OCI-M2 (cell line): Measurements from ENCODE around the gene PPIL4.
A peak's percentile ranks its signal among the peaks of the same experiment; 100 is the strongest.

Experiments
- DNase-seq: peaks from one replicate; lab custom pipeline; 2025; ENCODE audit not compliant: unreplicated experiment; lab: John Stamatoyannopoulos, UW

The PPIL4 gene

DNA sequence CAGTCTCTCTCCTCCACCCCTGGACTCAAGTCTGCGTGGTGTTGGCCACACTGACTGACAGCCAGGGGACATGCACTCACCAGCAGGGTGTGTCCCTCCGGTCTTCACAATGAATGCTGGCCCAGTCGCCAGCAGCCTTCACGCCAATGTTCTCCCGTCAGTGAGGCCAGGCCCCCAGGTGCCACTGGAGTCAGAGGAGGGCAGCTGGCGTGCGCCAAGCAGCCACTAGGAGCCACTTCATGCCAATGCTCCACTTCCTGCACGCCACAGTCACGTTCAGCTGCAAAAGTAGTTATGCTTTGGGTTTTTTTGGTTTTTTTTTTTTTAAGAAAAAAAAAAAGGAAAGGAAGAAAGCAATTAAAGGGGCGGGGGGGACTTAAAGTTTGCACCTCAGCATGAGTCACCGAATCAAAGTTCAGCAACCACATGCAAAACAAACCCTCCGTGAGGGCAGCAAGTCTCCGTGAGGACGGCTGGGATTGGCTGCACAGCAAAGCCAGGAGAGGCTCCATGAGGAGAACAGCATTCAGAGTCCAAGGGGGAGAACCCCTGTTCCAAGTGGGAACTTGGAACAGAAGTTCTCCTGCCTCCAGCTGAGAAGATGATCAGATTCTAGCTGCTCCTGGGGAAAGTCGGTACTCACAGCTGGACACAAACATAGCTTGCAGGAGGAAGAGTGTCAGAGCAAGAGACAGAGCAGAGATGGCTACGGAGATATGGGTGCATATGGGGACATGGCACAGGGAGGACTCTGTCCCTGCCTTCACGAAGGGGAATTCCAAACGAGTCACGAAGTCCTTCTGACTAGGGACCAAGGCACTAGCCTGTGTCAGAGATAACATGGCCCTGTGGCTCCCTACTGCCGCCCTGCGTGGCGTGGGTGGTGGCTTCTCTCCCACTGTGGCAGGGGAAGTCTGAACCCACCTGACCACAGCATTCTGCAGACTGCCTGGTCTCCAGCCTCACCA, 60.8 kb downstream of the PPIL4 start, which contains the start of gene ZC3H12D:
ZC3H12D (minus strand) TSS at position 282 of the 968 bp plus-strand sequence. CDS start 10,471 bp downstream, outside the sequence.
- DNase-seq = no peak

DNA sequence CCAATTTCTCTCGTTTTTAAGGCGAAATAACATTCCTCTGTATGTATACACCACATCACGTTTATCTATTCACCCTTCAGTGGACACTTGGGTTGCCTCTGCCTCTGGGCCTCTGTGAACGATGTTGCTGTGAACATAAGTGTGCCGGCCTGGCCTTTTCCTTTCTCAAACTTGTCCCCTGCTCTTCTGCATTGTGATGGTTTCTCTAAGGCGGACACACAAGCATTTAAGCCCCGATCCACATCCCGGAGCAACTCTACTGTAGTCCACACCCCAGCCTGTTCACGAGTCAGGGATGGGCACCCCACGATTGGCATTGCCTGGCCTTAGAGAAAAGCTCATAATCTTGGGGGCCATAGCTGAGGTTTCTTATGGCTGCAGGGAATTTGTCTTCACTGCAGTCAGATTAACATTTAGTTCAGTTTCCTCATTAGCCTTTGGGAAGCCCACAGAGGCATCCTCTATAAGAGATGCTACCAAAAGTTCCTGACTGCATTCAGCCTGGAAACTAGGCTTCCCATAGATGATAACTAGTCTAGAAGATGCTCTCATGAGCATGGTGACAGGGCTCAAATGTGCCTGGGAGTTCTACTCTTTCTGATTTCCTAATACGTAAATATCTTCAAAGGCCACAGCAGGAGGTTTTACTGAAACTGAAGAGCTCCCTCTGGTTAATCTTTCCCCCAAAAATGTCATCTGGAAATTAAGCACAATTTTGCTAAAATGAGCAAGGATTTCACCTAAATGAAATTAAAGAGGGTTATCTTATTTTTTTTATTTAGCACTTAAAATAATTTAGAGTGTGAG, 61.8 kb downstream of the PPIL4 start:
- no peak for DNase-seq

DNA sequence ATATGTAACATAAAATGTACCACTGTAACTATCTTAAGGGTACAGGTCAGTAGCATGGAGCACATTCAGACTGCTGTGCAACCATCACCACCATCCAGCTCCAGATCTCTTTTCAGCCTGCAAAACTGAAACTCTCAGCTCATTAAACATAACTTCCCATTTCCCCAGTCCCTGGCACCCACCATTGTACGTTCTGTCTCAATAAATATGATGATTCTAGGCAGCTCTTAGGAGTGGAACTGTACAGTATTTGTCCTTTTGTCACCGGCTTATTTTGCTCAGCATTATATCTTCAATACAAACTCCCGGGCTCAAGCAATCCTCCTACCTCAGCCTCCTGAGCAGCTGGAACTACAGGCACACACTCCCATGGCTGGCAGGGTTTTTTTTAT, 62.5 kb downstream of the PPIL4 start:
- no peak for DNase-seq

DNA sequence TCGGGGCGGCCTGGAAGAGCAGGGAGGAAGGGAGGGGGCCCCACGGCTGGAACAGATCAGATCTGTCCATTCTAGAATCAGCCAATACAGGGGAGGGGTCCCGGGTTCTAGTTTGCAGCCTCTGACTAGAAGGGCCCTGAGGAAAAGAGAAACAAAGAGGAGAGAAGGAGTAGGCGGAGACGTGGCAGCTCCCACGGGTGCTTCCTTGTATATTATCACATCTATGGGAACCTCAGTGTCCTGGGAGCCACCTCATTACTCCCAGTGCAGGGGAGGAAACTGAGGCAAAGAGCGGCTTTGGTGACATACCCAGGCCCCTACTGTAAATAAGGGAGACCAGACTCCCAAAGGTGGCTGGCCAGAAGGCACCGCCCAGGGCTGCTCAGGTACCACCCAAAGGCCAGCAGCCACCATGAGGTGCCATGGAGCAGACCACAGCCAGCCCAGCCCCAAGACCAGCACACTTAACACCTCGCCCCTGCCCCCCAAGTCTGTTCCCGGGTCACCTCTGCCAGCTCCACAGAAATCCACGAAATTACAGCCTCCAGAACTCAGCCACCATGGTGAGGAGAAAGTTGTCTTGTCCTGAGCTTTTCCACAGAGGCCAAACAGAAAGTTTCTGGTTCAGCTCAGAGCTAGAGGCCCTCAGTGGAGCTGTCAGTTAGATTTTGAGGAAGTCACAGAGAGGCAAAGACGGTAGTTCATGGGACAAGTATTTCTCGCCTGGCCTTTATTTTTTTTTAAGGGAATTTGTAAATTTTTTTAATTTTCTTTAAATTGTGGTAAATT, 63.1 kb downstream of the PPIL4 start:
- DNase-seq = peak; percentile 70

DNA sequence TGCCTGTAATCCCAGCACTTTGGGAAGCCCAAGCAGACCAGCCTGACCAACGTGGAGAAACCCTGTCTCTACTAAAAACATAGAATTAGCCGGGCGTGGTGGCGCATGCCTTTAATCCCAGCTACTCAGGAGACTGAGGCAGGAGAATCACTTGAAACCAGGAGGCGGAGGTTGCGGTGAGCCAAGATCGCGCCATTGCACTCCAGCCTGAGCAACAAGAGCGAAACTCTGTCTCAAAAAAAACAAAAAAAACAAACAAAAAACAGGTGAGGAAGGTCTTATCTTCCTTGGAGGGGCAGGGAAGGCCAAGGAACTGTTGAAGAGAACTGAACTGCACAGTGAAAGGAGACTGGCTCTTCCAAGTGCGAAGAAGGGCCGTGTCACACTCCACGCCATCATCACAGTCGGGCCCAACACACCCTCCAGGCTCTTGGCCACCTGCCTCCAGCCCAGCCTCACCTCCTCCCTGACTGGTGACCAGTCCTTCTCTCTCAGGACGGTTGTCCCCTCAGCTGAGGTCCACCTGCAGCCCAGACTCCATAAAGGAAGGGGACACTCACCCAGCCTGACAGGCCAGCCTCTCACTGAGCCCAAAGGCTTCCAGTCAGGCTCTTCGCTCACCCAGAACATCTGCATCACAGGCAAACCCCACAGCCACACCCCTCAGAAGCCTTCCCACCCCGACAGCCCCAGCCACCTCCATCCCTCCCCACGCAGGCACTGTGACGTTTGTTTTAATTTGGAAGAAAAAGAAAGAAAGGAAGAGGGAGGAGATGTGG, 65.2 kb downstream of the PPIL4 start:
- no peak for DNase-seq

DNA sequence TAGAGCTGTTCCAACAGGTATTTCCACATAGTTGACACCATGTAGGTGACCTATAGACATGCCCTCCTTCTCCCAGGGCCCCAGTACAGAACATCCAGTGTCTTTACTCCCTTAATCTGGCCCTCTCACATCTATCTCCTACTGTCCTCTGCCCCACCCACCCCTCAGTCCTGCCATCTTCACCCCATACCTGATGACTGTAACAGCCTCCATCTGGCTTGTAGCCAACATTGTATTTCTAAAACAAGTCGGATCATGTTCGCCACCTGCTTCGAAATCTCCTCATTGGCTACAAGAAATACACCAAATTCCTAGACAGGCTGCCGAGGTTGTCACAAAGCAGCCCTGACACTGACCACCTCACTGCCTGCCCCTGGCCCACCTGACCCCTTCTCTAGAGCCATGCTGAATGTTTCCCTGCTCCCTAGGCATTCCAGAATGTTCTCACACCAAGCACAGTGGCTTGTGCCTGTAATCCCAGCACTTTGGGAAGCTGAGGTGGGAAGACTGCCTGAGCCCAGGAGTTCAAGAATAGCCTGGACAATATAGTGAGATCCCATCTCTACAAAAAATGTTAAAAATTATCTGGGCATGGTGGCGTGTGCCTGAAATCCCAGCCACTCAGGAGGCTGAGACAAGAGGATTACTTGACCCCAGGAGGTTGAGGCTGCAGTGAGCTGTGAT, 67.1 kb downstream of the PPIL4 start:
- no peak for DNase-seq

DNA sequence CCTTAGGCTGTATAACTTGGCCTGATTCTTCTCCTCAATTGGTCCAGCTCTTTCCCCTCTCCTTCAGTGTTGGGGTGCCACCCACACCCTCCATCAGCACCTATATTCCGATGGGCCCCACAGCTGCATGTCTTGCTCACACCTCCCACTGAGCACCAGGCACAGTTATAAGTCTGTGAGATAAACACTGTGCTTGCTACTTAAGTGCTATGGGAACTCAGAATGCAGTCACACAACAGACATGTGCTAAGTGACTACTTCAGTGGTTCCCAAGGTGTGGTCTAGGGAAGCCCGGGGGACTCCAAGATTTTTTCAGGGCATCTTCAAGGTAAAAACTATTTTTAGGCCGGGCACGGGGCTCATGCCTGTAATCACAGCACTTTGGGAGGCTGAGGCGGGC, 68.3 kb downstream of the PPIL4 start:
- DNase-seq = no peak

DNA sequence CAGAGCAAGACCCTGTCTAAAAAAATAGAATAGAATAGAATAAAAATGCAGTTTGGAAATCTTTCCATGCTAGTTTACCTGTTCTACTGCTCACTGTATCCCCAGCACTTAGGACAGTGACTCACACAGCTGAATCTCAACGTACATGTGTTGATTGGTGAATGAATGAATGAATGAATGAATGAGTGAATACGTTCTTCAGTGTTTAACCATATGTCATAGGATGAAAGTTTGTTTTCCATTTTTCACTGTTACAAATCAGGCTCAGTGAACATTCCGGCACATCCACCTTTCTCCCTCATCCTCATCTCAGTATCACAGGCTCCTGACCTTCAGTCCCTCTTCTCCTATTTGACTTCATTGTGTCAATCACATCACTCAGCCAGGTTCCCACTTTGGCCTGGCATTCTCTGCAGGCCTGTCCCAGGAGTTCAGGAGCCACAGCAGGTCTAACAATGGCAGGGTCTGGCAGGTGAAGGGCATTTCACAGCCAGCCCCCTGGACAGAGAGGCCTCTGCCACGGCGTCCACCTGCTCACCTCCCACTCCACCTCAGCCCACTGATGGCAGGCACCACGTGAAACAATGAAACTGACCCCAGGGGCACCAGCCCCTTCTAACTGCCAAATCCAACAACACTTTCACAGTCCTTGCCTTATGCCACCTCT, 68.9 kb downstream of the PPIL4 start:
- DNase-seq = no peak

DNA sequence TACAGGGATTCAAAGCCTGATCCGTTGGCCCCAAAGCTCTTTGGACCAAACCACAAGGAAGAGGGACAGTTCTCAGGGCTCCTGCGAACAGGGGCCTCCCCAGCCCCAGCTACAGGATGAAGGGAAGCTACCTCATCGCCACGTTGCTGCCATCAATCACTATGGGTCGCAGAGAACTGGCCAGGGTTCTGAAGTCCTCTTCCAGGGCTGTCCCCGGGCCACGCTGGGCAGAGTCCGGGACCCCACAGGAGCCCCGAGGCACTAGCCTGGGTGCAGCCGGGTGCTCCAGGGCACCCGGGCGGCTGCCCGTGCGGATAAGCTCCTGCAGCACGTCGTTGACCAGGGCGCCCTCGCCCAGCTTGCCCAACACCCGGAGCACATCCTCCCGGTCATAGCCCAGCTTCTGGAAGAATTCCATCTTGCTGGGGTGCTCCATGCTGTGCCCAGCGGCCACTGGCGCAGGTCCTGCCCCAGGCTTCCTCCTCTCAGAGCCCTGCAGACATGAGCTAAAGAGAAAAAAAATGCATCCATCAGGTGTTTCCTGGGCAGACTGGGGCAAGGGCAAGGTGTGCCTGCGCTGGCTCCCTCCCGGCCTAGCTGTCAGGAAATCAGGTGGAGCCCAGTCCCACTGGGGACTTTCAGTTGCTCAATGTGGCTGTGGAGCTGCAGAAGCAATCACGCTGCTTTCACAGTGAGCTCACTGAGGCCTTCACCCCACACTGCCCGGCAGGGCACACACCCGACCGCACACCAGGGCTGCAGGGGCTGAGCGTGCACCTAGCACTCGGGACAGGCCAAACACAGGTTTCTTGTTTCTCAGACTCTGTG, 71.5 kb downstream of the PPIL4 start:
- DNase-seq = no peak

DNA sequence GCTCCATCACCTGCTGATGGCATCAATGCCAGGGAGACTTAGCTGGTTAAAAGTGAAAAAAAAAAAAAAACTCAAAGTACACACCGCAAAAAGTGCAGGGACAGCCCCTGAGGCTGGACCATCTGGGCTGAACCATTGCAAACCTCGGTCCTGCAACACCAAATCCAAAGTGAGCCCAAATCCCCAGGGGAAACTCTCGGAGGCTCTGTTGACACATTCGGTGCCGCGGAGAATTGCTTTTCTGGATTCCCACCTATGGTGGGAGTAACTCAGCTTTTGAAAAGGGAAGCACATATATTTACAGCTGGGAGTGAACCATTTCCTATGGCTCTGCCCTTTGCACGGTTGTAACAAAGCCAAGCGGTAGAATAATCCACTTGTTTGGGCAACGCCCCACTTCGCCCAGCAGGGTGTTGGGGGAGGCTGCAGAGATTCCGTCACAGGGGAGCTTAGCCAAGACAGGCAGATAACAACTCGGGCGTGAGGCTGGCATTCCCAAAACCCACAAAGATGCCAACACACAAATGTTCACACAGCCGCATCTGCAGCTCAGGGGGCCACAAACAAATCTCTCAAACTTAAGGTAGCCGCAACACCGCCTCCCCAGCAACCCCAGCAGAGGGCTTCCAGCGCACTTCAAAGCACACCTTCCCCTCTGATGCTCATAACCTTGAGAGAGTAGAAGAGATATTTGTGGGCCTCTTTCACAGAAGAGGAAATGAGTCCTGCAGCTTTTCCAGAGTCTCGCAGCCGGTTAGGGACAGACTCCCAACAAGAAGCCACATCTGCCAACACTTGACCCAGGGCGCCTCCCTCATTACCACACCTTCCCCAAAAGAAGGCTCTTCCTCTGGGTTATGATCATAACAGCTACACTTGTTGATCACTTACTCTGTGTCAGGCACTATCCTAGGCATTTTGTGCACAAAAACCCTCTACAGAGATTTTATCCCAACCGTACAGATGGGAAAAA, 72.5 kb downstream of the PPIL4 start:
- DNase-seq = no peak

DNA sequence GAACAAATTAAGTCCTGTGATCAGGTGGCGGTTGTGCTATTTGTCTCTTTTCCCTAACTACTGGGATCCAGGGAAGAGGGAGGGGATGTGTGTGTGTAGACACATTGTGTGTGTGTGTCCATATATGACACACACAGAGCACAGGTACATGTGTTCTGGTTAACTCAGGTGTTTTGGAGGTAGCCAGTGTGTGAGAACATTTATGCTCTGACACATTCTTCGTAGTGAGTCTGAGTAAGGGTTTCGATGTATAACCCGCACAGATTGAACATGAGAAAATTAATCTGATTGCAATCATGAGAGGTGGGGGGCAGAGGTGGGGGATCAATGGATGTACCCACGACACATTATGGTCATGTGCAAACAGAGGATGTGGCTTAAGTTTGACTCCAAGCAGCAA, 73.6 kb downstream of the PPIL4 start:
- no peak for DNase-seq

DNA sequence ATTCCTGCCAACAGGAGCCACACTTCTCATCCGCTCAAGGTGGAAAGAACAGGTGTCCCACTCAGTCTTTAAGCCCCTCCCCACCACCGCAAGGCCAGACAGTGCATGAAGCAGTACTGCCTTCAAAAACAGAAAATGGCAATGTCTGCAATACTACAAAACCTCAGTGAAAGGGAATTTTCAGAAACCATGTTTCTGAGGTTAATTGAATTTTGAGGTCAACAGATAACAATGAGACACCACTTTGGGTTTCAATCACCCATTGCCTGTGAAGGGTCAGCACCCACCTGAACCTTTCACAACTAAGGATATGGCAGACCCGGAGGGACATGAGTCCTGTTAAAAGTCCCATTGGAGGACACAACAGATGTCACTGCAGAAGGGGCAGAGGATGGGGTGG, 74.0 kb downstream of the PPIL4 start:
- DNase-seq = no peak

DNA sequence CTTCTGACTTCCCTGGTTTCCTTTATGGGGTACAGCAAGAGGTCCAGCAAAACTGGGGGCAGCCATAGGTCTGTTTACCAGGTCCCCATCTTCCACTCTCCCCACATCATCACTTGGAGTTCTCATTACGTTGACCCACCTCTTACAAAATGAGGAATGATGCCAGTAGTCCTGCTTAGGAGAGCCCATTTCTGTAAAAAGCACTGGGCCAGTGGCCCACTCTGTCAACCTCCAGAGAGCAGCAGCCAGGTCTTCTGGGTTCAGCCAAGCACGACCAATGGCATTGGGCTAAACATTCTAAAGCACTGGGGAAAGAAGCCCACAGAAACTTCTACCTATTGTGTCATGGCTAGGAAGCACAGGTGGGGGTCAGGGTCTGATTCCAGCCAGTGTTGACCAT, 74.9 kb downstream of the PPIL4 start:
- no peak for DNase-seq

DNA sequence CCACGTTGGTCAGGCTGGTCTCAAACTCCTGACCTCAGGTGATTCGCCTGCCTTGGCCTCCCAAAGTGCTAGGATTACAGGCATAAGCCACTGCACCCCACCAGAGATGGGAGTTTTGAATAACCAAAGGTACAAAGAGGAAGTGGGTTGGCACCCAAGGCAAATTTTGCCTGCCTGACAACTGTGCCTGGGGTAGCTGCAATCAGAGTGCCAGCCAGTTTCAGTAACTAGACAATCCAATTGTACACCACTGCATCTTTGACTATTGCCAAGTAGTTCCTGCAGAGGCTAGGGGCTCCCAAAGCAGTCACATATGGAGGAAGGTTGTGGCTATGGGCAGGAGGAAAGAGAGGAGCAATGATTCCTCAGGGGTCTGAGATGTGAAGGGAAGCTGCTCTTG, 77.7 kb downstream of the PPIL4 start:
- no peak for DNase-seq

DNA sequence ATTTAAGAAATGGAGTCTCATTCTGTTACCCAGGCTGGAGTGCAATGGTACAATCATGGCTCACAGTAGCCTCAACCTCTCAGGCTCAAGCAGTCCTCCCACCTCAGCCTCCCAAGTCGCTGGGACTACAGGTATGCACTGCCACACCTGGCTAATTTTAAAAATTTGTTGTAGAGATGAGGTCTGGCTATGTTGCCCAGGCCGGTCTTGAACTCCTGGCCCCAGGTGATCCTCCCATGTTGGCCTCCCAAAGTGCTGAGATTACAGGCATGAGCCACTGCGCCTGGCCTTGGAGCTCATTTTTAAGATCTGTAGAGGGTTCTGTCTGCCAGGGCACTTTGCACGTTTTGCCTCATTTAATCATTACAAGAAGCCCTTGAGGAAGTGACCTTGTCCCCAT, 78.6 kb downstream of the PPIL4 start:
- no peak for DNase-seq

DNA sequence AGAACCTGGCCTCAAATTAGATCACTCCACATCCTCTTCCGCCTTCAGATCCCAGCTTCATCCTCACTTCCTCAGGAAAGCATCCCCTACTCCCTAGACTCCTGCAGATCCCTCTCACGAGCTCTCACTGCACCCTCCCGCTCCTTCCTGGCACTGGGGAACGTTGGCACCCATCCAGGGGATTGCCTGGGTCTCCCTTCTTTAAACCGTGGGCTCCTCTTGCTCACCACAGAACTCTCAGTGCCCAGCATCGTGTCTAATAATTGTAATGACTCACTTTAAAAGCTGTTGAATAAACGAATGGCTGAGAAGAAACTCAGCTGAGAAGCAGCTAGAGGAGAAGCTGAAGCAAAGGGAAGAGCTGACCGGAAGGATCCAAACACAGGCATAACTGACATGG, 81.4 kb downstream of the PPIL4 start:
- no peak for DNase-seq

DNA sequence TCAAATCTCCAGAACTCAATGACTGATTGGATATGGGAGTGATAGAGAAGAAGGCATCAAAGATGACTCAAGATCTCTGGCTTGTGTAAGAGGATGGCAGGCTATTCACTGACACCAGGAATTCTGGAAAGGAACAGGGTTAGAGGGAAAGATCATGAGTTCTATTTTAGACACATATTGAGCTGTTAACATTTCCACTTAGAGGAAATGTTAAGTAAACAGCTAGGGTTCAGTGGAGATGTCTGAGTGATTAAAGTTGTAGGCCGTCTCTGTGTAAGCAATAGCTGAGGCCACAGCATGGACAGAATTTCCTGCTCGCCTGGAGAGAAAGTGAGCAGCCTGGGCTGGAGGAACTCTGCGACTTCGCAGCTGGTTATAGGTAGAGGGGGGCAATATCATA, 82.1 kb downstream of the PPIL4 start:
- no peak for DNase-seq
